LNCAP (cell line): Measurements from ENCODE around the gene KDM6A.

Experiments
- TF ChIP-seq, protein P1 (sequence below): fragments of 450-650 bp; IDR thresholded peaks from 2 replicates; pipeline ENCODE4 v1.5.1; 2017; ENCODE audit warnings: mild to moderate bottlenecking

Gene KDM6A

DNA sequence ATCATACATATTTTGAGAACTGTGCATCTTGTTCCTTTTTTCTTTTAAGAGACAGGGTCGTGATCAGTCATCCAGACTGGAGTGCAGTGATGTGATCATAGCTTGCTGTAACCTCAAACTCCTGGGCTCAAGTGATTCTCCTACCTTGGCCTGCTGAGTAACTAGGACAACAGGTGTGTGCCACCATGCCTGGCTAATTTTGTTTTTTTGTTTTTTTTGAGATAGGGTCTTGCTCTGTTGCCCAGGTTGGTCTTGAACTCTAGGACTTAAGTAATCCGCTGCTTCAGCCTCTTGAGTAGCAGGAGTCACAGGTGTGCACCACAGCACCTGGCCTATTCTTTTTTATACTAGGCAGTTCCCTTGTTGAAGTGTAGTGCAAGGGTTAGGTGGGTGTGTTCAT lies 24.6 kb downstream of the KDM6A start:
- TF ChIP-seq, protein P1, sequence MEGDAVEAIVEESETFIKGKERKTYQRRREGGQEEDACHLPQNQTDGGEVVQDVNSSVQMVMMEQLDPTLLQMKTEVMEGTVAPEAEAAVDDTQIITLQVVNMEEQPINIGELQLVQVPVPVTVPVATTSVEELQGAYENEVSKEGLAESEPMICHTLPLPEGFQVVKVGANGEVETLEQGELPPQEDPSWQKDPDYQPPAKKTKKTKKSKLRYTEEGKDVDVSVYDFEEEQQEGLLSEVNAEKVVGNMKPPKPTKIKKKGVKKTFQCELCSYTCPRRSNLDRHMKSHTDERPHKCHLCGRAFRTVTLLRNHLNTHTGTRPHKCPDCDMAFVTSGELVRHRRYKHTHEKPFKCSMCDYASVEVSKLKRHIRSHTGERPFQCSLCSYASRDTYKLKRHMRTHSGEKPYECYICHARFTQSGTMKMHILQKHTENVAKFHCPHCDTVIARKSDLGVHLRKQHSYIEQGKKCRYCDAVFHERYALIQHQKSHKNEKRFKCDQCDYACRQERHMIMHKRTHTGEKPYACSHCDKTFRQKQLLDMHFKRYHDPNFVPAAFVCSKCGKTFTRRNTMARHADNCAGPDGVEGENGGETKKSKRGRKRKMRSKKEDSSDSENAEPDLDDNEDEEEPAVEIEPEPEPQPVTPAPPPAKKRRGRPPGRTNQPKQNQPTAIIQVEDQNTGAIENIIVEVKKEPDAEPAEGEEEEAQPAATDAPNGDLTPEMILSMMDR: no peak

DNA sequence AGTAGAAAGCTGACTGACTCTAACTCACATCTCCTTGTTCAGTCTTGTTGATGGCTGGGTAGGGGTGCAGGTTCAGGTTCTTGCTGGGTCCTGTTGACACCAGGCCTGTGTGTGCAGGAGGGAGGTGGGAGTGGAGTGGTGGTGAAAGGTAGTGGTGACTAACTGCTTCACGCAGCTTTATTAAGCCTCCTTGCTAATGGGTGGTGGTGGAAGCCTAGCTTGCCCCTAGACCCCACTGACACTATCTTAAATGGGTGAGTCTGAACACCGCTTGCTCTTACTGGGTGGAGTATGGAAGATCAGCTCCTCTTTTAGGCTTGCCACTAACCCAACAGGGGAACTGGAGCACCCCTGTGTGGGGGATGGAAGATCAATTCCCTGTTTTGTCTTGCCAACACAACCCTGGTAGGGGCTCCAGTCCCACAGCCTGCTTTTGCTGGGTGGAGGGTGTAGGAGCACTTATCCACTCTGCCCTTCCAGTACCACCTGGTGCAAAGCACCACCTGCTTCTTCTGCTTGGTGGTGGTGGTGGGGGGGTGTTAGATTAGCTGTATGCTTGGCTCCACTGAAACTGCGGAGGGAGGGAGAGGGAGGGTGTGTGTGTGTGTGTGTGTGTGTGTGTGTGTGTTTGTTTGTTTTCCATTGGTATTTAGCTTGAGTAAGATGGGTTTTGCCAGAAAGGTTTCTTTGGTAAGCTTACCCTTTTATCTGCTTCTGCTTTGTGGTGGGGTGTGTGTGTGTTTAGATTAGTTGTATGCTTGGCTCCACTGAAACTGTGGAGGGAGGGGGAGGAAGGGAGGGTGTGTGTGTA lies 25.6 kb downstream of the KDM6A start:
- TF ChIP-seq, protein P1: no peak

DNA sequence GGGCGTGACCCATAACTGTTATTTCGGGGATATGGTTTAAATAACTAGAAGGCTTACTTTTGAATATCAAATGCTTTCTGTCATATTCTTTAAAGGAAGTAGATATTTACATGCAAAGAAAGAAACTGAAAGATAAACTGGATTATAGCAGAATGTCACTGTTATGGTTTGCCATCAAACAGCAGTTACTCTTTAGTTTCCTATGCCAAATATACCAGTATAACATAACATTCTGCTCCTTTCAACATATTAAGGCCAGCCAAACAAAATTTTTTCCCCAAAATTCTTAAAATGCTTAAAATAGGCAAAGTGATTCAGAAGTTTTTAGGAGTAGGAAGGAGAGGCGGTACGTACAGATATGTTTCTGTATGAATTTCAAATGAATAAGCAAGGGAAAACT lies 27.0 kb downstream of the KDM6A start:
- TF ChIP-seq, protein P1: no peak

DNA sequence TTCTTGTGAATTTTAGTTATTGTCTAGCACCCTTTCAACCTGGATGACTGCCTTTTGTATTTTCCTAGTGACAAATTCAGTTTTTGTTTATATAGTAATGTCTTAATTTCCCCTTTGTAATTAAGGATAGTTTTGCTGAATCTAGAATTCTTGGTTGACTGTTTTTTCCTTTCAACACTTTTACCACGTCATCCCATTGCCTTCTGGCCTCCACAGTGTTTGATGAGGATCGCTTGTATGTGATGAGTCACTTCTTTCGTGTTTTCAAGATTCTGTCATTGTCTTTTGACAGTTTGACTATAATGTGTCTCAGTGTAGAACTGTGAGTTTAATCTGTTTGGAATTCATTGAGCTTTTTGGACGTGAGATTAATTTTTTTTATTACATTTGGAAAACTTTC lies 30.1 kb downstream of the KDM6A start:
- TF ChIP-seq, protein P1: no peak

DNA sequence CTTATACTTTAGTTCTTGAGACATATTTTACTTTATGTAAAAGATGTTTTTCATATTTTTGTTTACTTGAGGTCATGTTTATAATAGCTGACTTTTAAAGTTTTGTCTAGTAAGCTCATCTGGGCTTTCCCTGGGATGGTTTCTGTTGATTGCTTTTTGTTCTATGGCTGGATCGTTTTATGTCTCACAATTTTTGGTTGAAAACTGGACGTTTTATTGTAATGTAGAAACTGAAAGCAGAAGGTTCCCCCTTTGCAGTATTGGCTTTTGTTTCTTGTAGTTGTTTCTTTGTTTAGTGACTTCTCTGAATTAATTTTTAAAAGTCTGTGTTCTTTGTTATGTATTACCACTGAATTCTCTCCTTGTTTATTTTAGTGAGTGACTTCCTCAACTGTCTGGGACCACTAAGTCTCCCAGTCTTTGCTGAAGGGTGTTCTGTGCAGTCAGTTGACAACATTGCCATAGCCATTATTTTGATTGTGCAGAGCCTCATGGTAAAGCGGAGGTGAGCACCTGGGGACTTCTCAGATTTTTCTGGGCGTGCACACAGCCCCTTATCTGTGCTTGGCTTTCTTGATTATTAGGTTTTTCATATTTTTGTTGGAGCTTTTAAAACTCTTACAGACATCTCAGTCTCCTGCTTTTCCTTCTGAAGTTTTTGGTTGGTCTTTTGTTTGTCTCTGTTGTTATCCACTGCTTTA lies 31.0 kb downstream of the KDM6A start:
- TF ChIP-seq, protein P1: no peak

DNA sequence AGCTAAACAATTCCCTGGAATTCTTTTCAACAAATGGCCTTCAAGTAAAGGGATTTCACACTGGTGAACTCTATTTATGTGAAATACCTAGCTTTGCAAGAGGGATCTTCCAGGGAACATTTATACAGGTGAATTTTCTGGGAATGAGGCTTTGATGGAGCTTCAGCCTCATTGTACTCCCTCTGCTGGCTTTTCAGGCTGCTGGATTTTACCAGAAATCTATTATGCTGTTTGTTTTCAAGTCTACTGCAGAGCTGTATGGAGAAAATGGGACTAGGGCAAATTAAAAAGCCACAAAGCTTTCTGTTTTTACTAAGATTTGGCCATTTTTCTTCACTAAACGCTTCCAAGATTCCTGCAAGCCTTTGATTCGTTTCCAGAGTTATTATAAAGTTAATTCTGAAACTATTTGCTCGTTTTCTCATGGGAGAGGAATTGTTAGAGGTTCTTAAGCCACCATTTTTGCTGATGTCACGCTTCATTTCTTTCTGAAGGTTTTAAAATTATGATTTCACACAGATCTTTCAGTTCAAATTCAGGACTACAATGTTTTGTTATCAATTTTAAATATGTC lies 31.6 kb downstream of the KDM6A start:
- TF ChIP-seq, protein P1: no peak

DNA sequence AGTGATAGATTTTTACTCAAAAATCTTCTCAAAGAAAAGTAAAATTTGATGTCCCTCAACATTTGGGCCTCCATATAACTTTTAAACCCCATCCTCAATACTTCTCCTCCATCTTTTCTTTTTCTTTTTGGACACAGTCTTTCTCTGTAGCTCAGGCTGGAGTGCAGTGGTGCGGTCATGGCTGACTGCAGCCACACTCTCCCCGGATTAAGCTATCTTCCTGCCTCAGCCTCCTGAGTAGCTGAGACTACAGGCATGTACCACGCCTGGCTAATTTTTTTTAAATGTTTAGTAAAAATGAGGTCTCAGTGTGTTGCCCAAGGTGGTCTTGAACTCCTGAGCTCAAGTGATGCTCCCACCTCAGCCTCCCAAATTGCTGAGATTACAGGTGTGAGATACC lies 33.1 kb downstream of the KDM6A start:
- TF ChIP-seq, protein P1: no peak
